Activated naive CD4-positive, alpha-beta T cell treated with Interleukin-2 at 50 U/mL for 16 hours (primary cell): ENCODE measurements around the gene RALGAPA2.
A peak's percentile ranks its signal among the peaks of the same experiment; 100 is the strongest.

Source experiments
- DNase-seq: peaks from one replicate; pipeline ENCODE4 v3.0.0-alpha.2; 2020

The RALGAPA2 gene

DNA sequence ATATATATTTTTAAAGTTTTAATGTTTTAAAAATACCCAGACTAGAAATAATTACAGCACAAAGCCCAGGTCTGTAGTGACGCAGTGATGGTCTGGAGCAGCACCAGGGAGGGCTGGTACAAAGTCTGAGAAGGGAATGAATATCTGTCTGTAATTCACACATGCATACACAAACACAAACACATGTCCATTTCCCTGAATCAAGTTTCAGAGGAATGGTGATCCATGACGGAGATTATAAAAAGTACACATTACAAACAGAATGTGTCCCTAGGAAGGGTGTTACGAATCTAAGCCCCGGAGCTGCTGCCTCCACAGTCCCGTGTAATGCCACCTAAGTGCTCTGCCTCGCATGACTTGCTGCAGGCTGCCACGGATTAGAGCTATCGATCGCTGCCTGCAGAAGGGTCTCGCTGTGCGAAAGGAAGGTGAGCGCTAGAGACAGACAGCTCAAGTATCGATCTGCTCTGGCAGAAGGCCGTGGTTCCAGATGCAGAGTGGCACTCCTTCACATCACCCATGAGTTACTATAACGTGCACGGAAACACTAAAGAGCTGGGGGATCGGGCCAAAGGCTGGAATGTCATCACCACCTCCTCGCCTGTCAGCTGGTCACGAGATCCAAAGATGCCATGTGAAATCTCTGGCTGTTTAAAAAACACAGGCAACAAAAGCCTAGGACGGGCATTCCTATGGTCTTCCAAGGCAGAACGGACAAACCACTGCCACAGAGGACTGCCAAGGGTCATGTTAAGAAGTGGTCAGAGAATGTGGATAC is 257.4 kb downstream of the RALGAPA2 start:
- no peak for DNase-seq

DNA sequence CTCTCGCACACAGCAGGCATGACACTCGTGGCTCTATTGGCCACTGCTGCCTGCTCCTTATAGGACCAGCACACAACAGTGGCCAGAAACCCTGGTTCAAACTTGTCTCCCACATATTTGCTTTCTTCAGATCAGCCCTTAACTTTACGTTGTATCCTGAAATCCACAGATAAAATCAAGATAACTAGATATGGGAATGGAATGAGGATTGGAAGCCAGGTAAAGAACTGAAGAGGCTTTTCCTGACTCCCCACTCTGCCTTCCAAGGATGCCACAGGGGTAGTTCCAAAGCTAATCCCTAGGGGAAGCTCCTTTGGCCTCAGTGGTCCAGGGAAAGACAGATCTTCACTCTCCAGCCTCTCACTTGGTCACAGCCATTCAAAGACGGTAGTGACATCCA is 258.1 kb downstream of the RALGAPA2 start:
- no peak for DNase-seq

- peak; percentile 67 for DNase-seq
Observed at GRCh38 chr20:20452254-20452676, 260.2 kb downstream of the RALGAPA2 start.

DNA sequence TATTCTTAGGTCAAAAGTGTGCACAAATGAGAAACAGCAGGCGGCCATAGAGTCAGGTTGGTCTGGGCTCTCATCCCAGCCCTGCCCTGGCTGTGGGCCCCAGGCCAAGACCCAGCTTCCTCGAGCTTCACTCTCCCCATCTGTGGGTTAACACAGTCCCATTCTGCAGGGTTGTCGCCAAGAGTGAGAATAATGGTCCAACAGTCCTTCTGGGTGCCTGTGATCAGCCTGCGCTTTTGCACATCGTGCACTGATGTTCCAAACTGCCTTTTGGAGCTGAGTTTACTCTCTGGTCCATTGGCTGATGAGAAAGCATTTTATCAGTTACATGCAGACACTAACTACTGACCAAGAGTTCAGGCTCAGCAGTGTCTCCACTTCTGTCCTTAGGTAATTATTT is 261.9 kb downstream of the RALGAPA2 start:
- no peak for DNase-seq

GRCh38 chr20:20448881-20449280 is 263.6 kb downstream of the RALGAPA2 start:
- no peak for DNase-seq

GRCh38 chr20:20447196-20447595 is 265.2 kb downstream of the RALGAPA2 start:
- no peak for DNase-seq

- DNase-seq, result no peak
Observed at GRCh38 chr20:20446425-20447015, 265.9 kb downstream of the RALGAPA2 start.

GRCh38 chr20:20446001-20446400 is 266.4 kb downstream of the RALGAPA2 start:
- DNase-seq, result no peak

DNA sequence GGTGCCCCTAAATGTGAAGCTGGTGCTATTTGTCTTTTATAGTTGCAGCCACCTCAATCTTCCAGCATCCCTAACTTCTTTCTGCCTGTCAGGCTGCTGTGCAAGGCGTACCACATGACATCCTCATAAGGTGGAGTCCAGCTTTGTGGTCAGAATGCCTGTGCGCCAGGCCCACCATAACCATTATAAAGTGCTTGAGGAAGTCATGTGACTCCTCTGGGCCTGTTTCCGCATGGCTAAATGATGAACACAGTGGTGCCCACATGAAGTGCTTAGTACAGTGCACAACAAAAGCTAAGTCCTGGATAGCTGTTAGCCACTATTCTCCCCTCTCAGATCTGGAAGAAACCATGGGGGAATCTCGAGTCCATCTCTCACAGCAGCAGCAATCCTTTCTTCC is 268.9 kb downstream of the RALGAPA2 start:
- no peak for DNase-seq

GRCh38 chr20:20442466-20442865 is 270.0 kb downstream of the RALGAPA2 start:
- DNase-seq, result no peak

DNA sequence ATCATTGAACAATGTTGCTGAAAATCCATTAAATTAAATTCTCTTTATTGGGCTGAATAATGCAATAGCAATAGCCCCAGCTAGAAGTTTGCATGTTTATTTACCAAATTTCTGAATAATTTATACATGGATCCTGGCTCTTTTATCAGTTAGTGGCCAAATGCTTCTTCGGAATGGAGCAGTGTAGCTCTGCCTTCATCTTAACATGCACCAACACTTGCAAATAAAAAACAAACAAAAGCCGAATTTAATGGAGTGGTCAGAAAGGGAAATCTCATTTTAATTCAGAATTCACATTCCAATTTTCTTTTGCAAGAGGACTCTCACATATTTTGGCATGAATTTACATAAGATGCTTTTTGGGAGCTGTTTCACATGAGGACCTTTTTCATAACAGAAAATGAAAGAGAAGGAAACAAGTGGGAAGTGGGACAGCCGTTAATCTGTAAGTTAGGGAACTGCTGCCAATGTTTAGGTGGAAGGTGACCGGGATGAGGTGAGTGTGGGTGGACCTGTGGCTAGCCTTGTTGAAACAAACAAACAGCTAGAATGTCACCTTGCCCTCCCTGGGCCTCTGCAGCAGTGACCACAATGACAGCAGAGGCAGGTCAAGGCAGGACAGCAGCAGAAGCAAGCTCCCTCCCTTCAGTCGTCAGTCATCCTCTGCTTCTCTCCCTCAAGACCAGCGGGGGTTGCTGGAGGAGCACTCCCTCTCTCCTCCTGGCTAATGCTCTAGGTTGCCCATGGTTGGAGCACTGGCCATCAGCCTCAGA is 271.4 kb downstream of the RALGAPA2 start:
- no peak for DNase-seq

- DNase-seq, result no peak
Observed at GRCh38 chr20:20440481-20440880, 272.0 kb downstream of the RALGAPA2 start.

GRCh38 chr20:20439602-20440190 is 272.7 kb downstream of the RALGAPA2 start:
- no peak for DNase-seq

GRCh38 chr20:20437314-20437713 is 275.1 kb downstream of the RALGAPA2 start:
- no peak for DNase-seq

- DNase-seq, result no peak
Observed at GRCh38 chr20:20436689-20437088, 275.8 kb downstream of the RALGAPA2 start.

GRCh38 chr20:20435453-20435852 is 277.0 kb downstream of the RALGAPA2 start:
- DNase-seq, result no peak

GRCh38 chr20:20432618-20433286 is 279.7 kb downstream of the RALGAPA2 start:
- DNase-seq, result no peak

DNA sequence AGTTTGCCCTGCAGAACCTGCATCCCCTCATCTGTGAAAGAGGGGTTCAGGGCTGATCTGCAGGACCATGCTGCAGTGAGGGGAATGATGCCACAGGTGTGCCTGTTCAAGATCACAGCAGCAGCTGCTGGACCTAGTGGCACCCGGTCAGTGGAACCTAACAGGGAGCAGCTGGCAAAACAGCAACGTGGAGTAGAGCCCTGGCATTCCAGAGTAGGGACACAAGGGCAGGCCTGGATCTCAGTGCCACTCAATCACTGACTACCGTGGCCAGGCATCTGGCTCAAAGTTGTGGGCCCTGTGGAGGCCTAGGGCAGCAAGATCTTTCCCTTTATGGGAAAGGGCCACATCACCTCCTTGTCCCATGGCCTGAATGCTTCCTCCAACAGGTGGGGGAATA is 282.4 kb downstream of the RALGAPA2 start:
- DNase-seq, result no peak

DNA sequence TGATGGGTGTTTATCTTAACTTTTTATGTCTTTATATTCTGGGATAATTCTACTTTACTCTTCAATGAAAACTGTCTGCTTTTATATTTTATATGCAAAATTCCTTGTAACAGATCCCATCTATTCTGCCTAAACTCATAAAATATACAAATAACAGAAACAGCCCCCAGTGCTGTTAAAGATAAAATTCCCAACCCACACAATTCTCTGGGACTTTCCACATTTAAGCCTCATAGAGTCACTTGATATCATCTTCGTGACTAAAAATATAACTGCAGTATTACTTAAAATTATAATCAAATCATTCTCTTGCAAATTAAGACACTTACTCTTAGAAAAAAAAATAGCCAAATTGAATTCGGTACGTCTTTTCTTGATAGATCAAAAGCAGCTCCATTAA is 284.4 kb downstream of the RALGAPA2 start:
- no peak for DNase-seq

DNA sequence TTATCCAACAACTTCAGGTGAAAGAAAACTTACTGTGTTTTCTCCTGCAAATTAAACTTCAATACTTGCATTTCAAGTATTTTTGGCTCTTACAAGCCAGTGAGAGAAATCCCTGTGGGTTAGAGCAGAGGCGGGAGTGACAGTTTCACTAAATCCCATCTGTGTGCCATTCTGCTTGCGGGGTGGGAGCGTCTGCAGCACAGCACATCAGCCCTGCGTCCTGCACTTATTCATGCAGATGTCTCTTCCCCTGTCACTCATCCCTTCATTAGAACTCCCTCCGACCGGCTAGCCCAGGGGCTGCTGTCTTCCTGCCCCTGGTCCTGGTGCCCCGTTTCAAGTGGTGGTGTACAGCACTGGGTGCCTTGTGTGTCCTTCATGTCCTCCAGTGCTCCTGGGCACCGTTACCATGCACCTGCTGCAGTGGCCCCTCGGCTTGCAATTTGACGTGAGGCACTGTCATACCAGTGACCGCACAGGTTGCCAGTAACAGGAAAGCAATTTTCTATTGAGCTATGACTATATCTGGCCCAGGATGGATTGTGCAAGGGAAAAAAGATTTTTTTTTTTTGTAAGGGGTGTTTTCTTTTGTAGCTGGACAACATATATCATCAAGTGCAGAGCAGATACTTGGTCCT is 285.1 kb downstream of the RALGAPA2 start:
- DNase-seq, result no peak

- DNase-seq, result no peak
Observed at GRCh38 chr20:20426655-20426907, 285.9 kb downstream of the RALGAPA2 start.

DNA sequence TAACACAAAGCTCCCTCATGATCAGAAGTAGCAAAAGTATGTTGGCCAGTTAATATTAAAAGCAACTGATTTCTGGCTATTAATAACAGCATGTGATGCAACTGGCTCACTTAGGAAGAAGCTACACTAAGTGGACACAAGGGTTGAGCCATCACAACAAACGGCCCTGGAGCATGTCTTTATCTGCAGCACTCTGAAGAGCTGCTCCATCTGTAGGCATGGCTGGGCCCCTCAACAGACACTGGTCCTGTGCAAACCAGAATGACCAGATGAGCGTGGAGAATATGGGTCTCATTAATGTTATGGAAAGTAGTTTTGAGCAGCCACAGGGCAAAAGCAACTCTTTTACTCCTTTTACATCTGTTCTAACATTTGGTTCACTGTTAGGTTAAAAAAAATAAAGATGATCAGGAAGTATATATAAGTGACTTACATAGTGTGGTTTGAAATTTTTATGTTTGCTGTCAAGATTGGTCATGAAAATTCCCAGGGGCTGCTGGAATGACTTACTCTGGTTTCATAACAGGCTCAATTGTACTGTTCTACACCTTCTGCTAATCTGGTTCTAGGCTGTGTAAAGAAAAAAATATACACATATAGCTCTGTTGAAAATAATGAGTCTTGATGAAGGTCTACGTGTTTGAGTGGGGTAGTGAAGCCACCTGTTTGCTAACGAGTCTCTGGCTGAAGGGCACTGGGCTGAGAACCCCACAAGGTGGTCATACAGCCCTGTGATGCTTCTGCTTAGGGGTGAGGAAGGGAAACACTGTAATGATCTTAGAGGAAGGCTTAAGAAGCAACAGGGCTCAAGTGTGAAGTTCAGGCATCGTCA is 286.4 kb downstream of the RALGAPA2 start:
- no peak for DNase-seq
